Measurements from ENCODE around the gene DGKI. TPM values are rescaled to one million over a fixed set of nuclear protein-coding genes. Genes with fewer than 3 reads are reported as not detected.

The DGKI gene
- total RNA-seq, 2 donors from 2014 or later, result 0.04 to 0.64 TPM

DNA sequence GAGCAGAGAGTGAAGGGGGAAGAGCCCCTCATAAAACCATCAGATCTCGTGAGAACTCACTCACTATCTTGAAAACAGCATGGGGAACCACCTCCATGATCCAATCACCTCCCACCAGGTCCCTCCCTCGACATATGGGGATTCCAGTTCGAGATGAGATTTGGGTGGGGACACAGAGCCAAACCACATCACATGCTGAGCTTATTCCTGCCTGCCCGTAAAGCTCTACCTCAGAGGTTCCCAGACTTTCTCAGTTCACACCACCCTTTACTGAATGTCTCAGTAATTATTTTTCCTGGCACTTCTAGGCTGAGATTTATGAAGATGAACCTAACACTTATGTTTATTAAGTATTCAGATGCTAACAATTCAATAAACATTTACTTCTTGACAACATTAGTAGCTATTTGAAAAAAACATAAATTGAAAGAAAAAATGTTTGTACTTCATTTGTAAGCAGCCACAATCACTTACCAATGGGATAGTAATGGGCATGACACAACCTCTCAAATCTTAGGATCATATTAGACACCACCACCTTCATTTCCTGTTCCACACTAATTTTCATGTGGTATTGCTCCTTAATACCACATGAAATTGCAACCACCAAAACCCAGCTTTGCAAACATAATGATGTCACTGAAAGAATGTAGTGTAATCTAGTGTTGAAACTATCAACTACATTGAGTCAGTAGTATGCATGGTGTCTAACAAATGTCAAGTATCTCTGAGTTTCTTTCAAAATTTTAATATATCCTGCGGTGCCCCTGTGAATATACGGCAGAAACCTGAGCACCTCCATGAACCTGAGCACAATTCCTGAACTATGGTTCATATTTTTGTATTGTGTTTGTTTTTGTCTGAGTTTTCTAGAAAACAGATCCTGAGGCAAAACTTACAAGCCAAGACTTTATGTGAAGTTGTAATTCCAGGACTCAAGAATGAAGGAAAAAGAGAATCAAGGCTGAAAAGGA lies 4.5 kb upstream of the DGKI start:
- no peaks in the 10 kb centered on the region for H3K4me1 Mint-ChIP-seq
- H3K36me3 Mint-ChIP-seq (ENCODE audit: low read depth), result no peaks in the 10 kb centered on the region
- no peak overlapping the region for H3K27ac ChIP-seq (ENCODE audit: low read depth, low read length)
- no peaks in the 10 kb centered on the region for H3K4me1 ChIP-seq (ENCODE audit: control insufficient read depth, insufficient read depth, low read length)
- H3K36me3 ChIP-seq (ENCODE audit: control insufficient read depth, insufficient read depth, low read length), result peaks cover 4% of the 10 kb centered on the region
- H3K27me3 ChIP-seq (ENCODE audit: control insufficient read depth, insufficient read depth, low read length, poor library complexity, severe bottlenecking), result peaks cover 33% of the 10 kb centered on the region
- no peak for TF ChIP-seq CTCF (conservative IDR thresholded peaks at IDR 0.05)
- no peaks in the 10 kb centered on the region for H3K9me3 ChIP-seq (ENCODE audit: control insufficient read depth, low read length)
- H3K27me3 Mint-ChIP-seq (ENCODE audit: insufficient read depth), result peaks cover 37% of the 10 kb centered on the region
- H3K27ac Mint-ChIP-seq, result no peak overlapping the region
- DNase-seq, result no peak
- no peak overlapping the region for H3K4me3 ChIP-seq (ENCODE audit: low read length)
- H3K9me3 Mint-ChIP-seq, result no peaks in the 10 kb centered on the region
- WGBS, 2 experiments (ENCODE audit: insufficient coverage in 1 of 2, insufficient read length in 1 of 2), result 87 to 93% methylated on average over 5 to 6 of the region's 6 CpGs
- H3K4me3 Mint-ChIP-seq, result no peak overlapping the region
- H3K9ac ChIP-seq (ENCODE audit: extremely low read depth, low read length, poor library complexity, severe bottlenecking), result no peak overlapping the region

DNA sequence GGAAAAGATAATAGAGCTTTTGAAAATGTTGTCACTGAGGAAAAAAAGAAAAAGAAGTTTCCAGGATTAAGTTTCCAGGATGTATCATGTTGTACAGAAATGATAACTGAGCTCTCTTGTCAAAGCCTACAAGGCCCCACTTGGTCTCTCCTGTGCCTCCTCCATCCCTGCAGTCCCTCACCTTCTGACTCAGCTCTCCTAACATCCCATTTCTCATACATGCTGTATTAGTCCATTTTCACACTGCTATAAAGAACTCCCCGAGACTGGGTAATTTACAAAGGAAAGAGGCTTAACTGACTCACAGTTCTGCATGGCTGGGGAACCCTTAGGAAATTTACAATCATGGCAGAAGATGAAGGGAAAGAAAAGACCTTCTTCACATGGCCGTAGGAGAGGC lies 3.8 kb upstream of the DGKI start:
- no peaks in the 10 kb centered on the region for H3K4me1 Mint-ChIP-seq
- no peak overlapping the region for H3K27ac Mint-ChIP-seq
- H3K9me3 ChIP-seq (ENCODE audit: control insufficient read depth, low read length), result no peaks in the 10 kb centered on the region
- no peak for DNase-seq
- 86% methylated on average over 2 of the region's 2 CpGs; no CpG with 5 or more reads in 1 of the 2 experiments for WGBS, 2 experiments (ENCODE audit: insufficient coverage in 1 of 2, insufficient read length in 1 of 2)
- H3K9ac ChIP-seq (ENCODE audit: extremely low read depth, low read length, poor library complexity, severe bottlenecking), result no peak overlapping the region
- peaks cover 44% of the 10 kb centered on the region for H3K27me3 Mint-ChIP-seq (ENCODE audit: insufficient read depth)
- no peak overlapping the region for H3K4me3 Mint-ChIP-seq
- no peaks in the 10 kb centered on the region for H3K9me3 Mint-ChIP-seq
- no peaks in the 10 kb centered on the region for H3K36me3 Mint-ChIP-seq (ENCODE audit: low read depth)
- H3K27me3 ChIP-seq (ENCODE audit: control insufficient read depth, insufficient read depth, low read length, poor library complexity, severe bottlenecking), result peaks cover 40% of the 10 kb centered on the region
- no peak overlapping the region for H3K4me3 ChIP-seq (ENCODE audit: low read length)
- no peak for TF ChIP-seq CTCF (conservative IDR thresholded peaks at IDR 0.05)
- H3K4me1 ChIP-seq (ENCODE audit: control insufficient read depth, insufficient read depth, low read length), result no peaks in the 10 kb centered on the region
- H3K27ac ChIP-seq (ENCODE audit: low read depth, low read length), result no peak overlapping the region
- peaks cover 4% of the 10 kb centered on the region for H3K36me3 ChIP-seq (ENCODE audit: control insufficient read depth, insufficient read depth, low read length)

DNA sequence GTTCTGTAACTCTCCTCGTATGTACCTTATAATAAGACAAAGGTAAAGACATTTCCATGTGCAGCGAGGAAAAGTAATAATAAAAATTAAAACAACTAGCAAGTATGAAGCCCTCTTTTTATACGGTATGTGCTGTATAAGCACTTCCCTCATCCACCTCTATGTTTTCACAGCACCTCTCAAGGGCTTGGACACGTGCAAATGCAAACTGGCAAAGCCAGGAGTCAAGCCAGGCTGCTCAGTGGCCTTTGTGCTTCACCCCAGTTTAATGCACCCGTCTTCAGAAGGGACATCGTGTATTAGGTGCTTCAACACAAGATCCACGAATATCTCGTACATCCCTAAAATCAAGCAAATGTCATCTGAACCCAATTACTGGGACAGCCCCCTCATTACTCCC lies 1.3 kb upstream of the DGKI start:
- H3K4me3 ChIP-seq (ENCODE audit: low read length), result no peak overlapping the region
- no peaks in the 10 kb centered on the region for H3K36me3 ChIP-seq (ENCODE audit: control insufficient read depth, insufficient read depth, low read length)
- H3K27ac ChIP-seq (ENCODE audit: low read depth, low read length), result no peak overlapping the region
- H3K27me3 Mint-ChIP-seq (ENCODE audit: insufficient read depth), result peaks cover 62% of the 10 kb centered on the region
- no peaks in the 10 kb centered on the region for H3K9me3 ChIP-seq (ENCODE audit: control insufficient read depth, low read length)
- peaks cover 59% of the 10 kb centered on the region for H3K27me3 ChIP-seq (ENCODE audit: control insufficient read depth, insufficient read depth, low read length, poor library complexity, severe bottlenecking)
- no peak for DNase-seq
- H3K36me3 Mint-ChIP-seq (ENCODE audit: low read depth), result no peaks in the 10 kb centered on the region
- H3K9ac ChIP-seq (ENCODE audit: extremely low read depth, low read length, poor library complexity, severe bottlenecking), result no peak overlapping the region
- TF ChIP-seq CTCF (conservative IDR thresholded peaks at IDR 0.05), result no peak
- no peaks in the 10 kb centered on the region for H3K4me1 Mint-ChIP-seq
- H3K4me3 Mint-ChIP-seq, result no peak overlapping the region
- WGBS, 2 experiments (ENCODE audit: insufficient coverage in 1 of 2, insufficient read length in 1 of 2), result 85 to 94% methylated on average over 6 to 8 of the region's 8 CpGs
- H3K27ac Mint-ChIP-seq, result no peak overlapping the region
- H3K4me1 ChIP-seq (ENCODE audit: control insufficient read depth, insufficient read depth, low read length), result no peaks in the 10 kb centered on the region
- no peaks in the 10 kb centered on the region for H3K9me3 Mint-ChIP-seq
